LNCAP (cell line): ENCODE measurements around the gene ROBO1.

Experiments used
- CTCF ChIP-seq: fragments of 450-650 bp; IDR thresholded peaks from 2 replicates; pipeline ENCODE4 v1.5.1; 2017; ENCODE audit warnings: mild to moderate bottlenecking

ROBO1 gene

DNA sequence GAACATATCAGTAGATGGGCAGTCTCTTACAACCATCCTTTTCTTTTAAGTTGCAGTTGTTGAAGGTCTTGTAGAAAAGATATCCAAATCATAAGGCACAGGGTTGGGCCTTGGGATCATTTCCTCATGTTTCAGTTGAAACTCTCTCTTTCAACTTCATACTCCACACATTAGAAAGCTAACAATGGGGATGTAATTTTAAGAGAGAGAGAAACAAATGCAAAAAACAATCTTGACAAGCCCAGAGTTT is 747.9 kb downstream of the ROBO1 start:
- TF ChIP-seq CTCF, result no peak

GRCh38 chr3:79019137-79019923 is 748.5 kb downstream of the ROBO1 start:
- no peak for TF ChIP-seq CTCF

DNA sequence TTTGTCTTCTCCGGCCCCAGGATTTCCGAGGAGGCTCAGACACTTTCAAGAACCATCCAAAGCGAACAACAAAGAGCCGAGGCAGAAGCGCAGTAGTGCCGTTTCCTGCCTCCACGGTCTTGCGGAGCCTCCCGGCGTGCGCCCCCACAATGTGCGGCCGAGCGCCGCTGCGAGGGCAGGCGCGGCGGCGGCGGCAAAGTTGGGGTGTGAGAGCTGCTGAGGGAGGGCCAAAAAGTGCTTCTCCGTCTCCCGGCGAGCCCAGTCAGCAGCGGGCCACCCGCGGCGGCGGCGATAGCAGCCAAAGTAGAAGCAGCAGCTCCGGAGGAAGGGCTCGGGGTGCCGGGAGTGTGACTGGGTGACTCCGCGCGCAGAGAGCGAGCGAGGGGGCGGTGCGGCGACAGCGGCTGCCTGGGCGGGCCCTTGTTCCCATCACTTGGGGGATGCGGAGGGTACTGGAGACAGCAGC is 749.1 kb downstream of the ROBO1 start:
- TF ChIP-seq CTCF, result peak; percentile 35; the same call in 1 of the 2 replicates

DNA sequence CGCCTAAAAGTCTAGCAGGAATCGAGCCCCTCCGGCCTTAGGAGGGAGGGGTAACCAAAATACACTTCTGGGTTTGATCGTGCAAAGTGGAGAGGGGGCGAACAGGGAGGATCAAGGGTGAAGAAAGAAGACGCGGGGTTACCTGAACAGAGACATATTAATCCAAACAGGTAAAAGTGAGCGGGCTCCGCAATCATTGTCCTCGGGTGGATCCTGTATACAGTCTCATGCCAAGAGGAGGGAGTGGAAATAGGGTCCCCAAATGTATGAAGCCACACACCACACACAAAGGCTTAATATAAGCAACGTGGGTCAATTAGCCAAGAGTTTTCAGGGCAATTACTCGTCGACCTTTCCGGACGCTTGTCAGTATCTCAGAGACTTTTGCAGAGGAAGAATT is 749.5 kb downstream of the ROBO1 start:
- no peak for TF ChIP-seq CTCF

DNA sequence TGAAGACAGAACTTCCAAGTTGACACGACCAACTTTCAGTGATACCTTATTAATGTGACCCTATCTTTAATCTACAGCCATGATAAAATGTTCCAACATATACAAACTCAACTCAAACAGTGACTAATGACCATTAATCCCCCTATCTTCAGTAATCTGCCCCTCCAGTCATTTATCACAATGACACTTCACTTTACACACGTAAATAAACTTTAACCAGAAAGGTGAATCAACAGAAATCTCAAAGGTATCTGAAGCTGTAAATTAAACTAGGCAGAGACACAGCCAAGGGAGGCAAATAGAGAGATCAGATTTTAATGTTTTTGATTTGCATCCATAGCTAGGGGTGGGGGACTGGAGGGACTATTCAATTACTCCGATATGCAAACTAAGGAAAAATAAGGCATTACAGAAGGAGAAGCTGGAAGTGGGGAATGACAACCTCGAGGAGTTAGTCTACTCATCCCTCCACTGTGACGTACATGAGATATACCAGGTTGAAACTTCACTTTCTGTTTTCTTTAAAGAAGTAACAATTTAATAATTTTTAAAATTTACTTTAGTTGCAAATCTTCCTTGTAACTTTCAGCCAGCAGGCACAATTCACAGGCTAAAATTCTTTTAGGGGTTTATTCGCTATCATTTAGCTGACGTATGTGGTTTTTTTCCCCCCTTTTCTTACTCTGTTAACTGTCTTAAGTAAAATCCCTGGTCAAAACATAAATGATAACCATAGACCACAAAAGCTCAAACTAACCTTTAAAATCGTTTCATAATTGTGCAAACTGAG is 751.0 kb downstream of the ROBO1 start:
- no peak for TF ChIP-seq CTCF

GRCh38 chr3:79015854-79016253 is 751.9 kb downstream of the ROBO1 start:
- TF ChIP-seq CTCF, result no peak

DNA sequence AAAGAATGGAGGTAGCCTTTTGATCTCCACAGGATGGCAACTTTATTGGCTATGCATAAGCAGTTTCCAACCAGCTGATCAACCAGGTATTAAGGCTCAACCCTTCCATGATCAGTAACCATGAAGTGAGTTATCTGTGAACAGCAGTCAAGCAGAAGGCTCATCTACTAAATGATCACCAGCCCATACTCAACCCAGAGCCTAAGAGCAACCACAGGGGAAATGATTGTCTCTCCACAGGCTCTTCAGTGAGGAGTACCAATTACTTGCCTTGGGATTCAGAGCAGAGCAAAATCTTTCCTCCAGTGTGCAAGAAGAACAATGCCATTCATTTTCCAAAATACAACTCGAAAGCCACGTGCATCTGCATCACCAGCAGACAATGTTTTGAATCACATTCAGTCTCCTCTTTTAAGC is 754.8 kb downstream of the ROBO1 start:
- no peak for TF ChIP-seq CTCF
